Esophagus mucosa (tissue), 1 donor: ENCODE data around the gene FREM3. TPM values are rescaled to one million over a fixed set of nuclear protein-coding genes. Genes with fewer than 3 reads are reported as not detected.
"Not testable (repeated sequence)": the region's sequence is repeated elsewhere in the genome, so short reads cannot be mapped to it uniquely, and the experiment has no call there.

ENCODE experiments used
- ATAC-seq: fragments of 200-7000 bp; cut with Tn5 transposase; one replicate; pipeline ENCODE4 v1.9.1; 2020
- total RNA-seq: library from RNA; stranded (reverse); gene quantifications from one replicate; pipeline ENCODE4 v1.2.4, GENCODE V29; 2023
- donor health status: DM: yes; HTN: yes; CAD: no.

The FREM3 gene
- not detected for total RNA-seq

- ATAC-seq: peak; percentile 13
These were observed at the start of gene FREM3 for GRCh38 chr4:143700416-143701352. FREM3 (minus strand) TSS chr4:143700675; CDS start chr4:143700675, 0 bp downstream.

GRCh38 chr4:143745874-143746273 lies 45.4 kb upstream of the FREM3 start:
- ATAC-seq: no peak

GRCh38 chr4:143743591-143743990 lies 43.1 kb upstream of the FREM3 start:
- ATAC-seq: no peak

- no peak for ATAC-seq
These were observed 42.4 kb upstream of the FREM3 start for GRCh38 chr4:143742834-143743233.

- ATAC-seq: no peak
These were observed 36.4 kb upstream of the FREM3 start for GRCh38 chr4:143736861-143737260.

- not testable (repeated sequence) for ATAC-seq
These were observed 35.6 kb upstream of the FREM3 start for GRCh38 chr4:143736061-143736460.

GRCh38 chr4:143728166-143728565 lies 27.7 kb upstream of the FREM3 start:
- ATAC-seq: no peak

GRCh38 chr4:143726714-143727113 lies 26.2 kb upstream of the FREM3 start:
- ATAC-seq: no peak

- ATAC-seq: no peak
These were observed 20.8 kb upstream of the FREM3 start for GRCh38 chr4:143721317-143721716.

GRCh38 chr4:143718748-143719147 lies 18.3 kb upstream of the FREM3 start:
- not testable (repeated sequence) for ATAC-seq

- no peak for ATAC-seq
These were observed 13.6 kb upstream of the FREM3 start for GRCh38 chr4:143713955-143714625.

GRCh38 chr4:143713553-143713952 lies 13.1 kb upstream of the FREM3 start:
- ATAC-seq: no peak

GRCh38 chr4:143712155-143712550 lies 11.7 kb upstream of the FREM3 start:
- no peak for ATAC-seq

- no peak for ATAC-seq
These were observed 11.2 kb upstream of the FREM3 start for GRCh38 chr4:143711543-143712154.

GRCh38 chr4:143701365-143701764 lies 890 bp upstream of the FREM3 start:
- ATAC-seq: no peak

- no peak for ATAC-seq
These were observed 444 bp downstream of the FREM3 start for GRCh38 chr4:143700046-143700415.

GRCh38 chr4:143699331-143700045 lies 987 bp downstream of the FREM3 start:
- ATAC-seq: no peak

GRCh38 chr4:143693856-143694255 lies 6.6 kb downstream of the FREM3 start:
- no peak for ATAC-seq

GRCh38 chr4:143692241-143692640 lies 8.2 kb downstream of the FREM3 start:
- no peak for ATAC-seq

- no peak for ATAC-seq
These were observed 21.0 kb downstream of the FREM3 start for GRCh38 chr4:143679434-143679833.

- ATAC-seq: not testable (repeated sequence)
These were observed 26.8 kb downstream of the FREM3 start for GRCh38 chr4:143673629-143674028.

- no peak for ATAC-seq
These were observed 31.4 kb downstream of the FREM3 start for GRCh38 chr4:143668930-143669552.
